NCI-H1694 (cell line): ENCODE results near the gene VDR.

Experiments
- DNase-seq: peaks from one replicate; lab custom pipeline; 2025; lab: John Stamatoyannopoulos, UW

VDR gene

DNA sequence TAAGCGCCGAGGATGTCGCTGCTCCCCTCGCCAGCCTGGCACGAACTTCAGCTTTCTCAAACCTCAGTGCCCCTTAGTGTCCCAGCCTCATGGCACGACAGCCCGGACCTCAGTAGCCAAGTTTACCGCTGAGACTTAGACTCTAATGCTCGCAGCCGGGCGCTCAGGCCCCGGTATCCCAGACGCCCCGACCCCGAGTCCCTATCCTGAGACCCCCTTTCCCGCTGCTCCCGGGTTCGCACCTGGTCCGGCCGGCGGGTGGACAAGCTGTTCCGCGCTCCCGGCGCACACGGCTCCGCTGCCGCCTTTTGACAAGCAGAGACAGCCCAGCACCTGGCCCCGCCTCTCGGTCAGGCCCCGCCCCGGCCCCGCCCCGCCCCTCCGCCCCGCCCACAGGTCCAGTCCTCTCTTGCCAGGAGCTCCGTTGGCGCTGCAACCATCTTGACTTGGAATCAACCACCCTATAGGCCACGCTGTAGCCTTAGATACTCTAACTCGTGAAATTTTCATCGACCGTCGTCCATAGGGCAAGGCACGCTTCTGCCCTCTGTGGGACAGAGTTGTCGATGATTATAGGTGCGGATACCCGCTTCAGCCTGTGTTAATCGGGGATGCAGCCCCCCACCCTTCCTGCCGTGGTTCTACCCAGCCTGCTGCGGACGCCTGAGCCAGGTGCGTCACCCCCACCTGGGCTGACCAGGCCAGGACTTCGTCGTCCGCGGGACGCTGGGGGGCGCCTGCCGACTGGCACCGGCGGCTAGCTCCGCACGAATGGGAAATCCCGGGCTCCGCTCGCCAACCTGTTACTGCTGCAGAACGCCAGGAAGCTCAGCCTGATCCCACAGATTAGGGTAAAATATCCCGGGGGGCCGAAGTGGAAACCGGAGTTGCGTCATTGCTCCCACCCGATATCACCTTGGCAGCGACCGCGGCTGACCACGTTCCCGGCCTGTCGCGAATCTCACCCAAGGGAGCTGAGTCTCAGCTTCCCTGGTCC, at the start of gene VDR:
VDR (minus strand) TSS at position 282 of the 997 bp plus-strand sequence. CDS start 25,881 bp downstream, outside the sequence.
- DNase-seq: peak; percentile 4

DNA sequence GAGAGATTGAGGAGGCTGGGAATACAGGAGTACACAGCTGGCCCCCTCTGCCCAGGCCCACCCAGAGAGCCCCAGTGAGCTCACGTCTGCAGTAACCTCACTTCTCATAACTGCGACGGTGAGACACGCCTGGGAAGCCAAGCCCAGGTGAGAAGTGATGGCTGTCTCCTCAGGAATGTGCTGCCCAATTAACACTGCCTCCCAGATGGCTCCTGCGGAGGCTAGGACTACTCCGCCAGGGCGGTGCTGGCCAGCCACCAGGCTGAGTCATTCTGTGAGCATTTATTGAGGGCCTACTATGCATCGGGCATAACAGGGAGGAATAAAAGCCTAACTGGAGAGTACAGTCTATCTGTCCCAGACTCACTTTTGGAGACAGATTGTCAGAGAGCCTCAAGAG, 49.3 kb upstream of the VDR start:
- DNase-seq: no peak

DNA sequence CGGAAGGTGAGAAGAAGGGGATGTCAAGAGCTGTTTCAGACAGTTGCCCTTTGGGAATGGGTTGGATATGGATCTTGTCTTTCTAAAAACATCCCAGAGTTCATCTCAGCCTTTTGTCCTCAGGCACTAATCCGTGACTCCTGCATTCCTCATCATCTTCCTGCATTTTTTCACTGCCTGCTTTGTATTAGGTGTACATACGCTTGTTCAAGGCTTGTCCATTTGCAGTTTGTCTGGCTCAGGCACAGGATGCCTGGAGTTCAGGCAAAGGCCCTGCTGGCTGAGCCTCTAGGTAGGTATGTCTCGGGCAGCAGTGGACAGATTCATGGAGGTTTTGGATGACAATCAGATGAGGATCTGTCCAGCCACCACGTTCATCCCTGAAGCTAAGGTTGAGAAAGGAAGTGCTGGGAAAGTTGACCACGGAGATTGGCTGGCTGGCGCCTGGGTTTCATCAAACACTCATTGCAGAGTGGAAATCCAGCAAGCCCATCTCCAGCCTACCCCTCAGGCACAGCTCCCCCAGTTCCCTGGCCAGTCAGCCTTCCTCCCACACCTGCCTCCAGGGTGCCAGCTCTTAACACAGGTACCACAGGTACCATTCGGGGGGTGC, 46.2 kb upstream of the VDR start:
- DNase-seq: no peak

DNA sequence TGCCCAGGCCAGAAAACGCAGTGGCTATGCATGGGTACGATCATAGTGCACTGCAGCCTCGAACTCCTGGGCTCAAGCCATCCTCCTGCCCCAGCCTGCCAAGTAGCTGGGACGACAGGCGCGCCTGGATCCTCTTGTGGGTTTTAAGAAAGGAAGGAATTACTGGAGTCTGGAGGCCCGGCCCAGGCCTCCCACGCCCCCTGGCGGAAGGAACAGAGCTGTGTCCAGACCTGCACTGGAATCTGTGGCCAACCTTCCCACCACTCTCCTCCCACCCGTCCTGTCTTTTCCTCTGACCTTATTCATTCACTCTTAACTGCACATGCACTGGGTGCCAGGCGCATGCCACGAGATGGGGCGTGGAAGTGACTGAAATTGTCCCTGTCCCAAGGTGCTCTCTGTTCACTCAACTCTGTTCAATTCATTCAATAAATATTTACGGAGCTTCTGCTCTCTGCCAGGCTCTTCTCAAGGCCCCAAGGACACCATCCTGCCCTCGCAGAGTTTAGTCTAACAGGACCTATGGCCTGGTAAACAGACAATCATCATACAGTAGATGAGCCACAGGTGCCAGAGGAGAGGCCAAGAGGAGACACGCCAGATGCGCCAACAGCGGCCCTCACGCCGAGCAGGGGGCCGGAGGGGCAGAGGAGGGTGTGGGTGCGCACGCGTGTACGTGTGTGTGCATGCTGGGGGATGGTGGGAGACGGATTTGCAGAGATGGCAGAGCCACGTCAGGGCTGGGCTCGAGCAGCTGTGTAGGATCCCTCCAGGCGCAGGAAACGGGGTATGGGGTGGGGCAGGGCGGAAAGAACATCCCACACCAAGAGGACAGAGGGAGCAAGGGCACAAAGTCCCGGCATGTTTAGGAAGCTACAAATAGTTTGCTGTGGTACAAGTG, 44.9 kb upstream of the VDR start:
- peak; percentile 39 for DNase-seq

DNA sequence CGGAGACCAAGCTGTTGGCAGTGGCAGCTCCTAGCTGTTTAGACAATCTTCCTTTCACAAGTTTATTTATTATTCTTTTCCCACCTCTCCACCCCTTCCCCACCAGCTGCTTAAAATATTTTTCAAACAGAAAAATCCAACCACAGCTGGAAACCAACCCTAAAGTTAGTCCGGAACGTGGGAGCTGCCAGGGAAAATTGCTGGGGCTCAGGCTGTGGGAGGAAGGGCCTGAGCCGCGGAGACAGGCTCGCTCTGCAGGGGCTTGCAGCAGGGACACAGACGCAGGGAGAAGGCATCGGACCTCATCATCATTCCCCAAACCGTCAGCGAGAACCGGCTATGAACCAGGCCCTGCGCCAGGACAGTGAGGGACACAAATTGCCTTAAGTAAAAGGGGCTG, 42.5 kb upstream of the VDR start:
- DNase-seq: no peak

DNA sequence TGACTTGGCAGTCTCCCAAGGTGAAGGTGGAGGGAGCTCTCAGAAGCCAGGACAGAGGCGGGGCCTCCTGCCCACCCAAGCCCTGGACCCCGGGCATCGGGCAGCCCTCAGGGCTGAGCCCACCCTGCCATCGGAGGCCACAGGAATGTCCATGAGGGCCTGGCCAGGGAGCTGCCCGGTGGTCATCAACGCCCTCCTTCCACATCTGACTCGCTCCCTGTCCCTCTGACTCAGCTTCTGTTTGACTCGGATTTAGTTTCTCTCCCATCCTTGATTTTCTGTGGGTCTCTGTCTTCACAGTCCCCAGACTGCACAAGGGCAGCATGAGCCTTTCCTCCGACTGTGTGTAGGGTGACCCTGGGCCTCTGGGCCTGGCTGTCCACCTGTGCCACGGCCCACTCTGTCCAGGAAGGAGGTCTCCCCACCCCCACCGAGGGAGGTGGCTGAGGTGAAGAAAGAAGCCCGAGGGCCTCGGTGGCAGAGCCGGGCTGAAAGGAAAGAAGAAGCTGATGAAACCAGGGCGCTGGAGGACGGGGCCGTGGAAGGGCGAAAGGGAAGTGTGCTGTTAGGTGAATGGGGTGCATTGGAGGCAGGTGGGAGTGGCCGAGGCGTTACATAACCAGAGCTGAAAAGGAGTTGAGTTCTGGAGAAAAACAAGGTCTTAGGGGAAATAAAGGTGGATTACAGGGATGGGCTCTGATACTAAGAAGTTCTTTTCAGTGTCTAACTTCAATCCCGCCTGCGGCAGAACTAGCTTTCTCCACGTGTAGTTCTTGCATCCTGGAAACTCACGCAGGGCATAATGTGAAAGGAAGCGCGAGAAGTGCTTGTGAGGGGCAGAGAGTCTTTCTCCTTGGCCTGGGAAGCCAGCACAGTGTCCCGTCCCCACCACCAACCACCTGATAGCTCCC, 41.9 kb upstream of the VDR start:
- DNase-seq: no peak

DNA sequence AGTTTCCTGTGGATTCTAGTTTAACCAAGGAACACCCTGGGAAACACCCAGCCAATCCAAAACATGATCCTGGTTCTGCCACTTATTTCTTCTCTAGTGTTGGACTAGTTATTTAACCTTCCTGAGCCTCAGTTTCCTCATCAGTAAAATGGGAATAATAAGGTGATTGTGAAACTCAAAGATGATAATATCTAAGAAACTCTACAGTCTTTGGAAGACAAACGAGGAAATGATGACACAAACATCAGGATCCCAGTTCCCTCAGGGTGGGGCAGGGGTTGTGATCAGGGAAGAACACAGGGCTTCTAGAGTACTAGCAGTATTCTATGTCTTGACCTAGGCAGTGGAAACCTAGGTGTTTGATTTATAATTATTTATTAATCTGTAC, 40.5 kb upstream of the VDR start:
- no peak for DNase-seq

DNA sequence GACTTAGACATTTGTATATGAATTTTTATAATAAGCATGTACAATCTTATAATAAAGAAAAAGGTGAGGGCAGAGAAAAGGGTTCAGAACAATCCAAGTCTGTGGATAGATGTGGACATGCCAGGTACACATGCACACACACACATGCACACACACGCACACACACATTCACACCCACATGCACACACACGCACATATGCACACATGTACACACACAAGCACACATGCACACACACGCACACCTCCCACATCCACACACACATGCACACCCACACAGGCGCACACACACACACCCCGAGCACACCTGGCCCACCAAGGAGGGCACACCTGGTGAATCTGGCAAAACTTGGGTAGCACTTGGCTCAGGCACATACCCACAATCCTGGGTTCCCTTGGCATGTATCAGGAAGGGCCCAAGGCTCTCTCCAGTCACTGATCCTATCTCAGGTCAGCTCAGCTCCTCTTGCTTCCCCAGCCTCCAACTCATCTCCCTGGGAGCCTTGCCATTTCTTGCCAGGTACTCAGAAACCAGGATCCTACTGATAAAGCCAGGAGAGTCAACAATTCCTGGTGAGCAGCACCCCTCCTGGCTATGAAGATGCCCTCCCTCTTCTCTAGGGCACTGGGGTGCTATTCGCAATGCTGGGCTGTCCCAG, 40.0 kb upstream of the VDR start:
- DNase-seq: no peak

DNA sequence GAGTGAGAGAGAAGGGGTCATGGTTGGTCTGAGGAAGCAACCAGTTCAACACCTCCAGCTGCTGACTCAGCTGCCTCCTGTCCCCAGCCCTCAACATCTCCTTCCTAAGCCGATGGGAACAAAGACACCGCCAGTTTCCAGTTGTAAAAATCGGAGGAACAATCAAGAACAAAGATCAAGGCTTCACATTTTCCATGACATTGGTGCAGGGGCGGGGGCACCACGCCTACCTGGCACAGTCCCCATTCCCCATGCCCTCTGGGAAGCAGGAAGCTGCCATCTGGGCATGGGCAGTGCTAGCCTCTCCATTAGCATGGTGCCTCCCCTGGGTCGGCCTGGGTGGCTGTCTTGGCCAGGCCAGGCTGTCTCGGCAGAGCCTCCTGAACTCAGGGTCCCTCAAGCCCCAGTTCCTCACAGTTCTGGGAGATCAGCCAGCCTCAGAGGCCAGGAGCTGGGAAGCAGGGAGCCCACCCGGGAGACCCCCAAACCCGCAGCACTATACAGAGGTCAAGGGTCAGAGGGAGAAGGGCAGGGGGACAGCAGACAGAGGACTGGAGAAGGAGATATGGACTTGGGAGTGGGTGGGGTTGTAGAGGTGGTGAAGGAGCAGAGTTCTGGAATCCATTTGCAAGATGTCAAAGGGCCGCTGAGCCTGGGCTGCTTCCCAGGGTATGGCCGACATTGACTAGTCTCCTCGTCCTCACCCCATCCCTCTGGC, 39.0 kb upstream of the VDR start:
- no peak for DNase-seq

DNA sequence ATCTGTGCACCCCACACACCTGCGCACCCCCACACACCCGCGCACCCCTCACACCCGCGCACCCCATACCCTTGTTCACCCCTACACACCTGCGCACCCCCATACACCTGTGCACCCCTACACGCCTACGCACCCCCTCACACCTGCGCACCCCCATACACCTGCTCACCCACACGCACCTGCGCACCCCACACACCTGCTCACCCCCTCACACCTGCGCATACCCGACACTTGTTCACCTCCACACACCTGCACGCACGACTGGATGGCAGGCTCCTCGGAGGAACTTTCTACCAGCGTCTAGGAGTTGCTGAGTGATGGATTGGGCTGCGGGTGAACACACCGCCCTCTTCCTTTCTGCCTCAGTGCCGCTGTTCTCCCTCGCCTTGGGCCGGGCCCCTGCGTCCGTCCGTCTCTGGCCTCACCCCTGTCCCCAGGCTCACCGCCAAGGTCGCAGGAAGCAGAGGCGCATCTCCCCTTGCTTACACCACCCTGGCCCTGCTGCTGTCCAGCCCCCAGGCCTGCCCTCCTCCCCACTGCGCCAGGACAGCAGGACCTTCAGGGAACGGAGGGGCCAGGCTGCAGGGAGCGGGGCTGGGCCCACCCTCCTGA, 37.9 kb upstream of the VDR start:
- DNase-seq: no peak

DNA sequence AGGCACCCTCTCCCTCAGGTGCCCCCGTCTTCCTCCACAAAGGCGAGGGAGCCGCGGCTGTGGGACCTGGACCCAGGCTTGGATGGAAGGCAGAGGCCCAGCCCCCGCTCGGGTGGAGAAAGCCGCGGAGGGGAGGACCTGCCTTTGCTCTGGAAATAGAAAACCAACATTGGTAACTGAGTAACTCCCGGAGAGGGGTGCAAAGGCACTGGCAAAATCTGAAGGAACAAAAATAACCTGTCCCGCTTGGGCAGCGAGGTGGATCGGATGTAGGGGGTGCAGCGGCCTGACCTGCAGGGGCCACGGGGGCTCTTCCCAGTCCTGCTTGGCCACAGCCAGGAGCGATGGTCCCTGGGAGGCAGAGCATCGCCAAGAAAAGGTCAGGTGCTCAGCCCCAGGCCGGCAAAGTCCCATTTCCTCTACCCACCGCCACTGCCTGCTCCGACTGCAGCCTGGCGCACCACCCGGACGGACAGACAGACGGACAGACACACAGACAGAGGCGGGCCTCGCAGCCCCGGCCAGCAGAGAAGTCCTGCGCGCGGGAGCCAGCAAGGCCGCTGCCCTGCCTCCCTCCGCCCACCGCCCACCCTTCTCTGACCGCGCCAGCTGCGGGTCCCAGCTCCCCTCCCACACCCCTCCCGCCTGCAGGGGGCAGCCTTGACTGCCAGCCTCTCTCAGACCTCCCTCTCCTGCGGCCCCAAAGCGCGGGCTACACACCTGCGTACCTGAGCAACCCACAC, 37.2 kb upstream of the VDR start:
- DNase-seq: no peak

DNA sequence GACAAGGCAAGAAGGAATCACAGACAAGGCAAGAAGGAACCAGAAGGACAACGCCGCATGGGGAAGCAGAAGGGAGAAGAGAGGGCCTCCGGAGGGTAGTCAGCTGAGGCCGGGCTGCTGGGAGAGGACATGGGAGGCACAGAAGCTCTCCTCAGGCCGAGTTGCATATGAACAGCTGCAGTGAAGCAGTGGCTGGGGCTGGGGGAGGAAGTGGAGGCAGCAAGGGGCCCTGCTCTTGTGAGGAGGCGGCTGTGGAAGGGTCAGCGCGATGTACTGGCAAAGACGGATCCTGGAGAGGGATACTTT, 36.6 kb upstream of the VDR start:
- DNase-seq: no peak

DNA sequence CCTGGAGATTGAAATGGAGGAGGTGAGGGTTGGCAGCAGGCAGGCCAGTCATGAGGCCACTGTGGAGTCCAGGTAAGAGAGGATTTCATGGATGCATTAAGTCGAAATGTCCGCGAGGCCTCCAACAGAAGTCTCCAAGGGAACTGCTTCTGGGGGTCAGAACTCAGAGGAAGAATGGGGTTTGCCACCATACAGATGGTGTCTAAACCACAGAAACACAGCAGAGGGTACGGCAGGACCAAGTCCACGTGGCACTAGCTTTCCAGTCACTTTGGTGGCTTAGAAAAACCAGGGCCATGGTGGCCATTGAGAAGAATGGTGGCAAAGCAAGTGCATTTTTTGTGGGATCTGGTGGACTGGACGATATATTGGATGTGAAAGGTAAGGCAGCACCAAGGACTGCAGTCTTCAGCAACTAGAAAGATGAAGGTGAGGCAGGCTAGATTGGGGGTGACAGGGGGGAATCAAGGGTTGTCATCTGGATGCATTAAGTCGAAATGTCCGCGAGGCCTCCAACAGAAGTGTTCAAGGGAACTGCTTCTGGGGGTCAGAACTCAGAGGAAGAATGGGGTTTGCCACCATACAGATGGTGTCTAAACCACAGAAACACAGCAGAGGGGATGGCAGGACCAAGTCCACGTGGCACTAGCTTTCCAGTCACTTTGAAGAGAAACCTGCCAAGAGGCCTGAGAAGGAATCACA, 36.1 kb upstream of the VDR start:
- DNase-seq: no peak

DNA sequence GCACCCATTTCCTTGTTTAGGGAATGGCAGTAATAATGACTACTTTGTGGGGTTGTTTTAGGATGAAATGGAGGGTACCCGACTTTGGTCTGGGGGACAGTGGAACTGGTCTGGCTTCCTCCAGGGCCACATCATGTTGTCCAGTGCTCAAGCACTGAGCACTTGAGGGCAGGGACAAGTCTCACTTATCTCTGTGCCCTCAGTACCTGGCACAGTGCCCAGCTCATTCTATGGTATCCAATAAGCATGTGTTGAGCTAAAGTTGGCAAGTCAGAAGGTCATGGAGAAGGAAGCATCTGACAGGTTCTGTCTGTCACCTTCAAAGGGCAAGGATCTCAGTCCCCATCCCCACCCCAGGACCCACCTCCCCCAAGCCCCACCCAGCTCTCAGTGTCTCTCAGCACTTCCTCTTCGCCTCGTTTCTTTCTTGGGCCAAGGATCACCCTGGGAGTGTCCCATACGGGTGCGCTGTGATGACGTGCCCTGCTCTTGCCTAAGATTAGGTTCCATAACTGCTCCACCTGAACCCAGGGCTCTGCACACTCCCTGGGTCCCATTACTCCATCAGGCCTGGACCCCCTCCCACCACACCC, 34.3 kb upstream of the VDR start:
- DNase-seq: no peak

DNA sequence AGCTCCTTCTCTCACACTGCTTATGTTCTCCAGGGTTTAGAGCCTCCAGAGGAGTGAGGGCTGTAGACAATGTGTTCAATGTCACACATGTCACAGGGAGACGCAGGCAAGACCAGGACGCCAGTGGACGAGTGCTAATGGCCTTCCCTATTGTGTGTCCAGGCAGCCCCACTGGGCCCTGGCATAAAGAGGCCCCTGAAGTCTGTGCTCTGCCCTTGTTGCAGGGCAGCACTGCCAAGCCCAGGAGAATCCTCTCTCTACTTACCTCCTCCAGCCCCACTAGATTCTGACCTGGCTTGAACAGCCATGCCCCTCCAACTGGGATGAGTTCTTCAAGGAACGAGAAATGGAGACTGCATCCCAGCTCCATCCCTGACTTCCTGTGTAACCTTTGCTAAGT, 33.8 kb upstream of the VDR start:
- DNase-seq: no peak

DNA sequence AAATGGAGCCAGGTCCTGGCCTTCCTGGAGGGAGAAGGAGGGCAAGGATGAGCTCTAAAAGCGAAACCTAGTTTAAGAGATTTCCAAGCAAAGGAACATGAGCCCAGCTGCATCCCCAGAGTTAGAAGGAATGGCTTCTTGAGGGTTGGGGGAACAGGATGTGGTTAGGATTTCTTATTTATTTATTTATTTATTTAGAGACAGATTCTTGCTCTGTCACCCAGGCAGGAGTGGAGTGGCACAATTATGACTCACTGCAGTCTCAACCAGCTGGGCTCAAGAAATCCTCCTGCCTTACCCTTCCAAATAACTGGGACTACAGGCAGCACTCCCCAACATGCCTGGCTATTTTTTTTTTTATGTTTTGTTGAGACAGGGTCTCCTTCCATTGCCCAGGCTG, 33.3 kb upstream of the VDR start:
- no peak for DNase-seq

DNA sequence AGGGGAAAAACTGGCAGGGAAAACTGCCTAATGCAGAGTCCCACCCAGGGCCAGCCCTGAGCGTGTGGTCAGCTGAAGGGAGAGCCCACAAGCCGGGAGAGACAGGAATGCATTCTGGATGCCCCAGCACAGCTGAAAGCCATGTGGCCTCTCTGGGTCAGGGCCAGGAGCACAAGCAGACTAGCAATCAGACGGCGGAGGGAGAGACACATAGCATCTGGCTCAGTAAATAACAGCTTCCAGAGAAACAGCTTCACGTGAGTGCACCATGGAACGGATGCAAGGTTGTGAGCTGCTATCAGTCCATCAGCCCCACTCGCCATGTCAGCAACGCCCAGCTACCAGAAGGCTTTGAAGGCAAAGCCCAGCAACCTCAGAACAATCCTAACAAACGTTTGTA, 30.4 kb upstream of the VDR start:
- peak; percentile 76 for DNase-seq

DNA sequence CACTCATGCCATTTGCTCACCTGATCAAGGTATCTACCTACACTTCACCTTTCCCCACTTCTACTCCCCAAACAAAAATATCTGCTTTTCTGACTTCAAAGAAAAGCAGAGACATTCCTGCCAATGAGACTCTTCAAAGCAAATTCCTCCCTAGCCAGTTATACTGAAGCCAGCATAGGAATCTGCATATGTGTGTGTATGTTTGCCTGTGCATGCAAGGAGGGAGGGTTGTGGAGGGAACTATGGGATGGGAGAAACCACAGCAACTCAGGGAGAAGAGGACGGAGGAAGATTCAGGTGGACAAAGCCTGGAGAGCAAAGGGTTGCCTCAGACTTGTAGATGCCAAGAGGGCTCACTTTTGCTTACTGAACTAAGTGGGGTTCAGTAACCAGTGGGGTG, 26.4 kb upstream of the VDR start:
- DNase-seq: no peak
